GM19193 (cell line): Measurements from ENCODE around the gene RUVBL1.

Experiments
- POLR2A ChIP-seq: IDR thresholded peaks from 4 replicates; pipeline ENCODE4 v1.6.1; 2011; ENCODE audit not compliant: insufficient read depth, insufficient read length; ENCODE audit errors: extremely low read depth

Gene RUVBL1

DNA sequence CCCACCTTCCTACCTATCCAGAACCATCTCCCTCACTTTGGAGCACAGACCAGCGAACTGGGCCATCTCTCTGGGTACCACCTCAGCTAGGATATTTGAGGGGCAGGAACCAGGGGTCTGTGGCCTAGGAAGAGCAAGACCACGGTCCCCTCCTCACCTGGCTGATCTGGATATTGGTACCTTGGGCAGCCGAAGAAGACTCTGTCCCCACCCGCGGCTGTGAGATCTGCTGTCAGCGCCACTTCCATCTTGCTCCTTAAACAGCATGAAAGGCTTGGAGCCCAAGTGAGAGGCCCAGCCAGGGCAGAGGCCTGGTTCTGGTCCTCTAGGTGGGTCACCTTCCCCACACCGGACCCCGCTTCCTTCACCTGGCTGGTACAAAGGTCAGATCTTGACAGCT, 44.7 kb downstream of the RUVBL1 start:
- no peak for TF ChIP-seq POLR2A

DNA sequence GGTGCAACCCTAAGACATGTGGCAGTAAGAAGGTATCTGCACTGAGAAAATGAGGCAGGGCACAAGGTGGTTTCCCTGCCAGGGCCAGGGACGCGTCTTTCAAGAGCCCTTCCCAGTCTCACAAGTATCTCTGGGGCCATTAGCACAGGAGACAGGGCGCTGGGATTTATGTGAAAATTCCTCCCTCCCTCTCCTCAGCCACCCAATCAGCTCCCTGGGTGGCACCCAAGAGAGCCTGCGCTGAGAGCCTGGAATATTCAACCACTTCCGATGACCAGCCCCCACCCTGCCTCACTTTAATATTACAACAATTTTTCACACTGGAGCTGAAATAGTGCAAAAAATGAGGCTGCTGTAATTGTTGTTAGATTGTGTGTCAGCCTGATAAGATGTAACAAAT, 45.3 kb downstream of the RUVBL1 start:
- TF ChIP-seq POLR2A: no peak

GRCh38 chr3:128077665-128078064, 45.9 kb downstream of the RUVBL1 start:
- TF ChIP-seq POLR2A: no peak

- no peak for TF ChIP-seq POLR2A
These were observed 46.4 kb downstream of the RUVBL1 start for GRCh38 chr3:128077202-128077624.

- TF ChIP-seq POLR2A: no peak
These were observed 47.0 kb downstream of the RUVBL1 start for GRCh38 chr3:128076483-128077201.

DNA sequence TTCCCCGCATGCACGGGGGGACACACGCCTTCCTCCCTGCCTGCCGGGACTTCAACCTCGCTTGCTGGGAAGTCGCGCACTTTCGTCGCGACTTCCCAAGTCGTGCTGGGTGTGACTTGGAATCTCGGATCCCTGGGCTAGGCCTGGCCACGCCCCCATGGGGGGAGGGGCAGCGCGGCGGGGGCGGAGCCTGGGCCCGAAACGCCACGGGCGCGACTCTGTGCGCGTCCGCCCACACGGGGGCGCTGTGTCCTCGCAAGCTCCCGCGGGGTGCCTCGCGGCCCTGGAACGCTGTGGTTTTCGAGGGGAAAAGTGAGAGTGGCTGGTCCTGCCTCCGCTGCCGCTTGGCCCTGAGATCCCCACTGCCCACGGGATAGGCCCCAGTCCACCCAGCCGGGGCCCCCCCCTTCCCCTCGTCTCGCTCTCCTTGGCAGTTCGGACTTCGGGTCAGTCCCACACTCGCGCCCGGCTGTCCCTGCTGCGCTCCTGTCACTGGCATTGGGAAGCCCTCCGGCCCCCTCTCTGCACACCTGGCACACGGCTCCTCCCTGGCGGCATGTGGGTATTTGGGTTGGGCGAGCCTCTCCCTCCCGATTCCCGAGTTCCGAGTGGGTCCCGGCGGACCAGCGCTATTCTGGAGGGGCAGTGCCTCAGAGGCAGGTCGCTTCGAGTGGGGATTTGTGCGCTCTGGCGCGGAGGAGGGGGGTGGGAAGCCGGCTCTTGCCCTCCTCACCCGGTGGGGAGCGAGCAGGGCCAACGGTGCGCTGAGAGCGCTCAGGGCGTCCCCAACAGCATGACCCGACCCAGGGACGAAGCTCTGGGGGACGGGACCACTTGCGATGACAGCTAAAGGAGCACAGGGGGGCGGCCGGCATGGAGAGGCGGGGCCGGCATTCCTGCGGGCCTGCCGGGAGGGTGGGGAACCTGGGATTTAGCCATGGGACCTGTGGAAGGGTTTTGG, 47.8 kb downstream of the RUVBL1 start:
- peak; percentile 30 for TF ChIP-seq POLR2A

- TF ChIP-seq POLR2A: no peak
These were observed 48.6 kb downstream of the RUVBL1 start for GRCh38 chr3:128074851-128075521.

GRCh38 chr3:128073807-128074206, 49.8 kb downstream of the RUVBL1 start:
- TF ChIP-seq POLR2A: no peak

GRCh38 chr3:128073185-128073725, 50.4 kb downstream of the RUVBL1 start:
- TF ChIP-seq POLR2A: no peak

- no peak for TF ChIP-seq POLR2A
These were observed 51.0 kb downstream of the RUVBL1 start for GRCh38 chr3:128072454-128073184.

DNA sequence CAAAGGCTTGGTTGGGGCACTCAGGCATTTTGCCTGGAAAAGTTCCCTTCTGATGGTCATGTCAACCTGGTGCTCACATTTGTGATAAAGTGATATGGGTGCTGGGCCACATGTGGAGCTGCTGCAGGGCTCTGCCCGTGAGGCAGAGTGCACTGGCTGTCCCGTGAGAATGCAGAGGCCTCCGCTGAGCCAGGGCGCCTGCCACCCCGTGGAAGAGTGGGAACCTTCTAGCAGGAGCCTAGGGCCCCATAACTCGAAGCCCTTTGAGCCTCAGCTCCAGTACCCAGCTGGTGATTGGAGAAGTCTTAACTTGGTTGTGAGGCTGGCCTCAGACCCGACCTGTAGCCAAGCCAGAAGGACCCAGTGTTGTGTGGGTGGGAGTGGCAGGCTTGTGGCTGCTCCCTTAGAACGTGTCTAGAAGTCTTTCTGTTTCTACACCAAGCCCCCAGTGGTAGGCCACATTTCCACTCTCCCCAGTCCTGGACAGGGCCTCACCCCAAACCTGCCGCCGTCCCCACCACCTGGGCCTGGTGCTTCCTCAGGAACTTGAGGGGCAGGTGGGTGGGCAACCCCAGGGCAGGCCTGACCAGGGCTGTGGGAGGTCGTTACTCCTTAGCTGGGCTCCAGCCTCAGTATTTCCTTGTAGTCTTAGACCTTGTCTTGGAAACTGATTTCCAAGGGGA, 51.7 kb downstream of the RUVBL1 start:
- no peak for TF ChIP-seq POLR2A

DNA sequence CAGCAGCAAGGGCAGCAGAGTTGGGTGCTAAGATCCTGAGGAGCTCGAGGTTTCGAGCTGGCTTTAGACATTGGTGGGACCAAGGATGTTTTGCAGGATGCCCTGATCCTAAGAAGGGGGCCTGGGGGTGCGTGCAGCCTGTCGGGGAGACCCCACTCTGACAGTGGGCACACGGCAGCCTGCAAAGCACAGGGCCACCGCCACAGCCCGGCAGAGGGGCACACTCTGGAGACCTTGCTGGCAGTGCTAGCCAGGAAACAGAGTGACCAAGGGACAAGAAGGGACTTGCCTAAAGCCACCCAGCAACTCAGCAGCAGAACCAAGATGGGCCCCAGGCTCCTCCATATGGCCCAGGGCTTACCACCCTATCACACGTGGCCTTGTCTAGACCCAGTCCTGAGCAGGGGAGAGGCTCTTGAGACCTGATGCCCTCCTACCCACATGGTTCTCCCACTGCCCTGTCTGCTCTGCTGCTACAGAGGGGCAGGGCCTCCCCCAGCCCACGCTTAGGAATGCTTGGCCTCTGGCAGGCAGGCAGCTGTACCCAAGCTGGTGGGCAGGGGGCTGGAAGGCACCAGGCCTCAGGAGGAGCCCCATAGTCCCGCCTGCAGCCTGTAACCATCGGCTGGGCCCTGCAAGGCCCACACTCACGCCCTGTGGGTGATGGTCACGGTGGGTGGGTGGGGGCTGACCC, 52.6 kb downstream of the RUVBL1 start:
- no peak for TF ChIP-seq POLR2A

DNA sequence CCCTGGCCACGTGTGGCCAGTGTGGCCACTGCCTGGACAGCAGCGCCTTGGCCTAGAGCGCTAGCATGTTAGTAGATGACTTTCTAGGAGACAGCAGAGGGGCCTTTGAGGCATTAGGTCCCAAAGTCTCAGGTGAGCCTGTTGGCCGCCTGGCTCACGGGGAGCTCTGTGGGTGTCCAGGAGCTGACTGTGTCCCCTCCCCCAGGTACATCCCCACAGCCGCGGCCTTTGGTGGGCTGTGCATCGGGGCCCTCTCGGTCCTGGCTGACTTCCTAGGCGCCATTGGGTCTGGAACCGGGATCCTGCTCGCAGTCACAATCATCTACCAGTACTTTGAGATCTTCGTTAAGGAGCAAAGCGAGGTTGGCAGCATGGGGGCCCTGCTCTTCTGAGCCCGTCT, 54.3 kb downstream of the RUVBL1 start:
- no peak for TF ChIP-seq POLR2A

DNA sequence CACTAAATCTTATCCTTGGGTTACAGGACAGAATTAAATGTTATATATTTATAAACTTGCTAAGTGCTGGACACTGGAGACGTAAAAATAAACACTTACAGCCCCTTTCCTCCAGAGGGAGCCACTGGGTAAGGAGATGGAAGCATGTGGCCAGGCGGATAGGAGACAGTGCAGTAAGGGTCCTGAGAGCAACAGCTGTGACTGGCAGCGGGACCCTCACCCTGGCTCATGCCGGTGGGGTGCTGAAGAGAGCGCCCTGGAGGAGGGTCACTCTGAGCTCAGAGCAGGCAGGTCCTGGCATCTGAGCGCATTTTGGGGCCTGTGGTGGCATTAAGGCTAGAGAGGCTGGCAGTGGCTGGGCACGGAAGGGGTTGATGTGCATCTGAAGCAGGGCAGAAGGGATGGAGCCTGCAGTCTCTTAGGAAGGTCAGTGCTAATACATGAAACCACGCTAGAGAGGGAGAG, 55.4 kb downstream of the RUVBL1 start:
- no peak for TF ChIP-seq POLR2A

DNA sequence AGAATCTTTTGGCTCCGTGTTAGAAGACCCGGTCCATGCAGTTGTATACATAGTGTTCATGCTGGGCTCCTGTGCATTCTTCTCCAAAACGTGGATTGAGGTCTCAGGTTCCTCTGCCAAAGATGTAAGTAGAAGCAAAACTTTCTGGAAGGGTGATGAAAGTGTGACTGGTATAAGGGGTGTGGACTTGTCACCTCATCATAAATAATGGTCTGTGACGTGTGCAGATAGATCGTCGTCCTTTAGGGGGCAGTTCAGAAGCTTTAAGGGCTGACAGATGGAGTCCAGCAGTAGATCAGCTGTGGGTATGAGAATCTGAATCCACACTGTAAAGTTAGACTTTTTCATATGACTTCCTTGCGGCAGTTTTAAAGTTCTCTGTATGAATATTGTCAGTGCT, 56.1 kb downstream of the RUVBL1 start:
- no peak for TF ChIP-seq POLR2A
